Lung (tissue), 12 donors: ENCODE measurements around the gene ITGB7. TPM values are rescaled to one million over a fixed set of nuclear protein-coding genes. Genes with fewer than 3 reads are reported as not detected.

Experiments used
- ATAC-seq: fragments of 200-7000 bp; cut with Tn5 transposase; one replicate; pipeline ENCODE4 v1.9.1; 2020; ENCODE audit warnings: moderate number of reproducible peaks; ENCODE audit not compliant: insufficient read depth, low FRiP score
- DNase-seq, 3 donors: peaks; one replicate each; pipeline ENCODE4 v3.0.0-alpha.2; 2013 to 2017
- H3K27ac ChIP-seq, 2 donors: one replicate each; pipeline ENCODE4 v1.5.1; 2013; ENCODE audit warnings: mild to moderate bottlenecking in 2 of 2, moderate library complexity in 2 of 2, control low read depth in 1 of 2, inconsistent platforms in 1 of 2, low read depth in 1 of 2, low read length in 1 of 2
- H3K27me3 ChIP-seq, 3 donors: one replicate each; pipeline ENCODE4 v1.5.1; 2013; ENCODE audit warnings: low read length in 2 of 3; ENCODE audit not compliant: control insufficient read depth in 3 of 3, insufficient read depth in 3 of 3
- H3K36me3 ChIP-seq, 4 donors: one replicate each; pipeline ENCODE4 v1.5.1; 2013; ENCODE audit warnings: low read length in 4 of 4, mild to moderate bottlenecking in 1 of 4, moderate library complexity in 1 of 4; ENCODE audit not compliant: control insufficient read depth in 4 of 4, insufficient read depth in 4 of 4
- H3K4me1 ChIP-seq, 5 donors: one replicate each; pipeline ENCODE4 v1.5.1; 2013; ENCODE audit warnings: low read length in 5 of 5, mild to moderate bottlenecking in 2 of 5, moderate library complexity in 1 of 5; ENCODE audit not compliant: control insufficient read depth in 5 of 5, insufficient read depth in 5 of 5
- H3K4me3 ChIP-seq: one replicate; pipeline ENCODE4 v1.5.1; 2013; ENCODE audit warnings: mild to moderate bottlenecking, control low read depth, moderate library complexity
- H3K9ac ChIP-seq, 2 donors: one replicate each; pipeline ENCODE4 v1.5.1; 2013; ENCODE audit warnings: low read length in 2 of 2, control low read depth in 1 of 2; ENCODE audit not compliant: insufficient read depth in 1 of 2
- H3K9me3 ChIP-seq, 4 donors: one replicate each; pipeline ENCODE4 v1.5.1; 2013; ENCODE audit warnings: low read length in 3 of 4, mild to moderate bottlenecking in 1 of 4, moderate library complexity in 1 of 4; ENCODE audit not compliant: control insufficient read depth in 4 of 4, insufficient read depth in 3 of 4
- WGBS, 2 donors: extraction: QIAGEN DNeasy Blood & Tissue Kit; methylation state at CpG; one replicate each; pipeline ENCODE4 v1.1.7; 2013; 5-methylcytosine and 5-hydroxymethylcytosine counted together
- polyA plus RNA-seq, 2 donors: library from polyadenylated mRNA; stranded (reverse); fragments of 200-250 nt; gene quantifications; one replicate each; pipeline ENCODE4 v1.2.1, GENCODE V29; 2013
- total RNA-seq, 2 donors: library from RNA; depleted of rRNA in 1 of 2; stranded (reverse); fragments of >200 nt in 1 of 2; gene quantifications; one replicate each; pipeline ENCODE4 v1.2.1, GENCODE V29; 2014 to 2021
- TF ChIP-seq, protein P1 (sequence below): IDR thresholded peaks from 2 replicates; pipeline ENCODE4 v1.5.1; 2012; ENCODE audit warnings: mild to moderate bottlenecking; ENCODE audit errors: control extremely low read depth, extremely low read depth
- donor health status: control.
- donor health status: control.
- donor health status: Bipolar disorder and iron deficiency.
- donor health status: healthy.
- donor health status: DM: yes; HTN: yes; CAD: no.

Gene ITGB7
- total and polyA plus RNA-seq, 4 donors, result 2.3 to 7.9 (median 5.0) TPM

- ATAC-seq (no peak), DNase-seq (no peak)
- Histone ChIP-seq H3K36me3 (no peaks in the 10 kb centered on the region), H3K27me3 (no peaks in the 10 kb centered on the region), H3K27ac (no peak overlapping the region), H3K9me3 (no peaks in the 10 kb centered on the region), H3K4me3 (no peak overlapping the region), H3K4me1 (peaks cover 0 to 12% (median 0%) of the 10 kb centered on the region in 5 donors), H3K9ac (no peak overlapping the region)
- TF ChIP-seq, protein P1, sequence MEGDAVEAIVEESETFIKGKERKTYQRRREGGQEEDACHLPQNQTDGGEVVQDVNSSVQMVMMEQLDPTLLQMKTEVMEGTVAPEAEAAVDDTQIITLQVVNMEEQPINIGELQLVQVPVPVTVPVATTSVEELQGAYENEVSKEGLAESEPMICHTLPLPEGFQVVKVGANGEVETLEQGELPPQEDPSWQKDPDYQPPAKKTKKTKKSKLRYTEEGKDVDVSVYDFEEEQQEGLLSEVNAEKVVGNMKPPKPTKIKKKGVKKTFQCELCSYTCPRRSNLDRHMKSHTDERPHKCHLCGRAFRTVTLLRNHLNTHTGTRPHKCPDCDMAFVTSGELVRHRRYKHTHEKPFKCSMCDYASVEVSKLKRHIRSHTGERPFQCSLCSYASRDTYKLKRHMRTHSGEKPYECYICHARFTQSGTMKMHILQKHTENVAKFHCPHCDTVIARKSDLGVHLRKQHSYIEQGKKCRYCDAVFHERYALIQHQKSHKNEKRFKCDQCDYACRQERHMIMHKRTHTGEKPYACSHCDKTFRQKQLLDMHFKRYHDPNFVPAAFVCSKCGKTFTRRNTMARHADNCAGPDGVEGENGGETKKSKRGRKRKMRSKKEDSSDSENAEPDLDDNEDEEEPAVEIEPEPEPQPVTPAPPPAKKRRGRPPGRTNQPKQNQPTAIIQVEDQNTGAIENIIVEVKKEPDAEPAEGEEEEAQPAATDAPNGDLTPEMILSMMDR, result no peak
- 53 to 66% methylated on average over 10 of the region's 10 CpGs for WGBS, 2 donors
Observed at GRCh38 chr12:53200458-53201176, 6.4 kb downstream of the ITGB7 start.

- no peaks in the 10 kb centered on the region for H3K27me3 ChIP-seq
Observed at GRCh38 chr12:53200107-53200457, 7.0 kb downstream of the ITGB7 start.

DNA sequence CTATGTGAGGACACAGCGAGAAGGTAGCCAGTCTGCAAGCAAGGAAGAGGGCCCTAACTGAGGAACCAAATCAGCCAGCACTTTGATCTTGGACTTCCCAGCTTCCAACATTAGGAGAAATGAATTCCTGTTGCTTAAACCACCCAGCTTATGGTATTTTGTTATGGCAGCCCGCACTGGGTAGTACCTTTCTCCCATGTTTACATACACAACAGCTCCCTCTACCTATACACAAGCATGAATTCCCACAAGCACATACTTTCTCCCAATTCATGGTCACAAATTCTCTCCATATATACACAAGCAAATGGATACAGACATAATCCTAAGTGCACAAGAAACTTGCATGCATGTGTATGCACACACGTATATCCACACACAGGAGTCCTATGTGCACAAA lies 7.4 kb downstream of the ITGB7 start:
- Histone ChIP-seq H3K9me3 (no peaks in the 10 kb centered on the region), H3K4me1 (peaks cover 0 to 11% (median 0%) of the 10 kb centered on the region in 5 donors), H3K27me3 (no peaks in the 10 kb centered on the region), H3K36me3 (no peaks in the 10 kb centered on the region), H3K9ac (no peak overlapping the region), H3K4me3 (no peak overlapping the region), H3K27ac (no peak overlapping the region)
- TF ChIP-seq, protein P1, result no peak
- ATAC-seq (no peak), DNase-seq (no peak)
- WGBS, 2 donors, result 93 to 97% methylated on average over 3 of the region's 3 CpGs

More at GRCh38 chr12:53200107-53200457, 7.0 kb downstream of the ITGB7 start:
- DNase-seq (no peak), ATAC-seq (no peak)
- WGBS, 2 donors, result 93 to 96% methylated on average over 2 of the region's 2 CpGs
- Histone ChIP-seq H3K4me3 (no peak overlapping the region), H3K36me3 (no peaks in the 10 kb centered on the region), H3K27ac (no peak overlapping the region), H3K4me1 (peaks cover 0 to 11% (median 0%) of the 10 kb centered on the region in 5 donors), H3K9ac (no peak overlapping the region), H3K9me3 (no peaks in the 10 kb centered on the region)
- TF ChIP-seq, protein P1, result no peak
